HG02798 (cell line): ENCODE measurements around the gene GFRAL.

Source experiments
- ATAC-seq: cut with Tn5 transposase; IDR thresholded peaks from one replicate; pipeline ENCODE4 v1.9.1; 2021; ENCODE audit warnings: mild to moderate bottlenecking; ENCODE audit not compliant: unreplicated experiment, poor library complexity

GFRAL gene

GRCh38 chr6:55423933-55424332, 96.7 kb downstream of the GFRAL start:
- ATAC-seq = no peak

GRCh38 chr6:55433446-55434130, 106.3 kb downstream of the GFRAL start:
- no peak for ATAC-seq

GRCh38 chr6:55437141-55437540, 109.9 kb downstream of the GFRAL start:
- ATAC-seq = no peak

GRCh38 chr6:55438203-55438602, 110.9 kb downstream of the GFRAL start:
- no peak for ATAC-seq

GRCh38 chr6:55443238-55444134, 116.2 kb downstream of the GFRAL start:
- ATAC-seq = no peak

GRCh38 chr6:55445648-55446204, 118.5 kb downstream of the GFRAL start:
- no peak for ATAC-seq

- no peak for ATAC-seq
These were observed 120.6 kb downstream of the GFRAL start for GRCh38 chr6:55447891-55448290.

GRCh38 chr6:55448451-55448850, 121.2 kb downstream of the GFRAL start:
- no peak for ATAC-seq

- ATAC-seq = no peak
These were observed 122.0 kb downstream of the GFRAL start for GRCh38 chr6:55449225-55449624.

- ATAC-seq = no peak
These were observed 122.7 kb downstream of the GFRAL start for GRCh38 chr6:55450005-55450404.
